ENCODE measurements around the gene DLG5.
A peak's percentile ranks its signal among the peaks of the same experiment; 100 is the strongest.

Gene DLG5

GRCh38 chr10:77892761-77893160 is 33.8 kb downstream of the DLG5 start:
- Histone ChIP-seq H3K9me3 (ENCODE audit: control insufficient read depth, insufficient read depth, low read depth, low read length) (no peaks in the 10 kb centered on the region), H3K36me3 (ENCODE audit: control insufficient read depth in 2 of 2, insufficient read depth in 1 of 2, low read length in 2 of 2) (no peaks in the 10 kb centered on the region), H3K4me3 (ENCODE audit: low read depth, low read length) (no peak overlapping the region), H3K27ac (ENCODE audit: extremely low read depth, low read depth, low read length) (no peak overlapping the region), H3K4me1 (ENCODE audit: control insufficient read depth, insufficient read depth, low read length) (peaks cover 9% of the 10 kb centered on the region)
- CTCF ChIA-PET = interaction anchor here (0.6 to 1.0 kb wide), 2 partner anchors 17 to 37 kb away, joined by 3 to 4 read pairs; no protein-coding TSS in a partner anchor
- POLR2A ChIA-PET = no interaction called here
- TF ChIP-seq ZNF394 (tag by site-specific recombination; IDR thresholded peaks at IDR 0.05; ENCODE audit: borderline replicate concordance) (no peak), ZNF10 (tag by site-specific recombination; IDR thresholded peaks at IDR 0.05) (no peak), MEIS1 (CRISPR knock-in tag; IDR thresholded peaks at IDR 0.05; ENCODE audit: borderline replicate concordance) (no peak), ZNF626 (tag by site-specific recombination; IDR thresholded peaks at IDR 0.05) (no peak), ZNF521 (tag by site-specific recombination; IDR thresholded peaks at IDR 0.05) (no peak), ZNF660 (tag by site-specific recombination; IDR thresholded peaks at IDR 0.05) (no peak), ZBTB6 (tag by site-specific recombination; IDR thresholded peaks at IDR 0.05) (no peak), ZNF37A (tag by site-specific recombination; IDR thresholded peaks at IDR 0.05) (no peak), ZNF571 (tag by site-specific recombination; IDR thresholded peaks at IDR 0.05) (no peak), ZNF366 (tag by site-specific recombination; conservative IDR thresholded peaks at IDR 0.05) (no peak), ZBTB8A (tag by site-specific recombination; IDR thresholded peaks at IDR 0.05) (no peak), ZNF133 (tag by site-specific recombination; IDR thresholded peaks at IDR 0.05) (no peak)
- TF ChIP-seq, protein P1, sequence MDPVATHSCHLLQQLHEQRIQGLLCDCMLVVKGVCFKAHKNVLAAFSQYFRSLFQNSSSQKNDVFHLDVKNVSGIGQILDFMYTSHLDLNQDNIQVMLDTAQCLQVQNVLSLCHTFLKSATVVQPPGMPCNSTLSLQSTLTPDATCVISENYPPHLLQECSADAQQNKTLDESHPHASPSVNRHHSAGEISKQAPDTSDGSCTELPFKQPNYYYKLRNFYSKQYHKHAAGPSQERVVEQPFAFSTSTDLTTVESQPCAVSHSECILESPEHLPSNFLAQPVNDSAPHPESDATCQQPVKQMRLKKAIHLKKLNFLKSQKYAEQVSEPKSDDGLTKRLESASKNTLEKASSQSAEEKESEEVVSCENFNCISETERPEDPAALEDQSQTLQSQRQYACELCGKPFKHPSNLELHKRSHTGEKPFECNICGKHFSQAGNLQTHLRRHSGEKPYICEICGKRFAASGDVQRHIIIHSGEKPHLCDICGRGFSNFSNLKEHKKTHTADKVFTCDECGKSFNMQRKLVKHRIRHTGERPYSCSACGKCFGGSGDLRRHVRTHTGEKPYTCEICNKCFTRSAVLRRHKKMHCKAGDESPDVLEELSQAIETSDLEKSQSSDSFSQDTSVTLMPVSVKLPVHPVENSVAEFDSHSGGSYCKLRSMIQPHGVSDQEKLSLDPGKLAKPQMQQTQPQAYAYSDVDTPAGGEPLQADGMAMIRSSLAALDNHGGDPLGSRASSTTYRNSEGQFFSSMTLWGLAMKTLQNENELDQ (tag by site-specific recombination; IDR thresholded peaks at IDR 0.05; ENCODE audit: low read depth) = no peak
- TF ChIP-seq, protein P2, sequence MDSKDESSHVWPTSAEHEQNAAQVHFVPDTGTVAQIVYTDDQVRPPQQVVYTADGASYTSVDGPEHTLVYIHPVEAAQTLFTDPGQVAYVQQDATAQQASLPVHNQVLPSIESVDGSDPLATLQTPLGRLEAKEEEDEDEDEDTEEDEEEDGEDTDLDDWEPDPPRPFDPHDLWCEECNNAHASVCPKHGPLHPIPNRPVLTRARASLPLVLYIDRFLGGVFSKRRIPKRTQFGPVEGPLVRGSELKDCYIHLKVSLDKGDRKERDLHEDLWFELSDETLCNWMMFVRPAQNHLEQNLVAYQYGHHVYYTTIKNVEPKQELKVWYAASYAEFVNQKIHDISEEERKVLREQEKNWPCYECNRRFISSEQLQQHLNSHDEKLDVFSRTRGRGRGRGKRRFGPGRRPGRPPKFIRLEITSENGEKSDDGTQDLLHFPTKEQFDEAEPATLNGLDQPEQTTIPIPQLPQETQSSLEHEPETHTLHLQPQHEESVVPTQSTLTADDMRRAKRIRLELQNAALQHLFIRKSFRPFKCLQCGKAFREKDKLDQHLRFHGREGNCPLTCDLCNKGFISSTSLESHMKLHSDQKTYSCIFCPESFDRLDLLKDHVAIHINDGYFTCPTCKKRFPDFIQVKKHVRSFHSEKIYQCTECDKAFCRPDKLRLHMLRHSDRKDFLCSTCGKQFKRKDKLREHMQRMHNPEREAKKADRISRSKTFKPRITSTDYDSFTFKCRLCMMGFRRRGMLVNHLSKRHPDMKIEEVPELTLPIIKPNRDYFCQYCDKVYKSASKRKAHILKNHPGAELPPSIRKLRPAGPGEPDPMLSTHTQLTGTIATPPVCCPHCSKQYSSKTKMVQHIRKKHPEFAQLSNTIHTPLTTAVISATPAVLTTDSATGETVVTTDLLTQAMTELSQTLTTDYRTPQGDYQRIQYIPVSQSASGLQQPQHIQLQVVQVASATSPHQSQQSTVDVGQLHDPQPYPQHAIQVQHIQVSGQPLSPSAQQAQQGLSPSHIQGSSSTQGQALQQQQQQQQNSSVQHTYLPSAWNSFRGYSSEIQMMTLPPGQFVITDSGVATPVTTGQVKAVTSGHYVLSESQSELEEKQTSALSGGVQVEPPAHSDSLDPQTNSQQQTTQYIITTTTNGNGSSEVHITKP (tag by site-specific recombination; IDR thresholded peaks at IDR 0.05) = no peak

- POLR2A ChIA-PET = no interaction called here
- H3K27ac ChIP-seq (ENCODE audit: extremely low read depth, low read depth, low read length) = no peak overlapping the region
- no peak for TF ChIP-seq ZNF132 (tag by site-specific recombination; IDR thresholded peaks at IDR 0.05; ENCODE audit: borderline replicate concordance)
- no peak for TF ChIP-seq GLIS2 (tag by site-specific recombination; IDR thresholded peaks at IDR 0.05)
- peak; percentile 25; the same call in 1 of the 2 replicates for TF ChIP-seq KLF9 (tag by site-specific recombination; IDR thresholded peaks at IDR 0.05; ENCODE audit: low read depth)
- no peak overlapping the region for H3K4me3 ChIP-seq (ENCODE audit: low read depth, low read length)
- peaks cover 12% of the 10 kb centered on the region for H3K4me1 ChIP-seq (ENCODE audit: control insufficient read depth, insufficient read depth, low read length)
- no peaks in the 10 kb centered on the region for H3K36me3 ChIP-seq (ENCODE audit: control insufficient read depth in 2 of 2, insufficient read depth in 1 of 2, low read length in 2 of 2)
- CTCF ChIA-PET = interaction anchor here (1.0 to 2.4 kb wide), 3 partner anchors 17 to 82 kb away, joined by 4 to 11 read pairs (median 8); no protein-coding TSS in a partner anchor
- H3K9me3 ChIP-seq (ENCODE audit: control insufficient read depth, insufficient read depth, low read depth, low read length) = no peaks in the 10 kb centered on the region
Observed at GRCh38 chr10:77892021-77892739, 34.4 kb downstream of the DLG5 start.

Data from HEK293 (cell line).